ENCODE results near the gene TACC2.
"Not testable (repeated sequence)": the region's sequence is repeated elsewhere in the genome, so short reads cannot be mapped to it uniquely, and the experiment has no call there.

TACC2 gene

DNA sequence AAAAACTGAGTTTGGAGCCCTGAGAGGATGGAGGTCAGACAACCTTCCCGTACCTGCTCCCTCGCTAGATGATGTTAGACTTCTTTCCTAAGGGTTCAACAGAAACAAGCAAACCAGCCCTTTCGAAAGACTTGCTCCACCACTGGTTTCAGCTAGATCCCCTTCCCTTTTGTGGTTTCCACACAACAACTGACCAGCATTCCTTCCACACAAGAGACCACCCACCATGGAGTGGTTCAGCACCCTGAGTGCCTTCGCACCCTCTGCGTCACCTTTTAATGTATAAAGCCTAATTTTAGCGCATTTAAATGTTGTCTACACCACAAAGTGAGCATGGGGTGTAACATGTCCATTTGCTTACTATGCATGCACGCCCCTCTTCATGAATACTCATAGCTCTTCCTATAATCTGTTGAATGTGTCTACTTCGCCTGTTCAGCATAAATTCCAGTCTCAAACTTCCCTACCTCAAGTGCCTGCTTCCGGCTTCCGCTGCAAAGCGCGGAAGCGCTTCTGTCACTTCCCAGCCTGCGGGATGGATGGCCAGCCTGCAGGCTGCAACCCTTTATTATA is 69.0 kb downstream of the TACC2 start:
- Histone ChIP-seq H3K9me3 (ENCODE audit: control insufficient read depth, low read length) (no peaks in the 10 kb centered on the region), H3K4me3 (ENCODE audit: insufficient read depth, low read depth, low read length, poor library complexity, severe bottlenecking) (no peak overlapping the region), H3K36me3 (ENCODE audit: control insufficient read depth, insufficient read depth, low read length) (no peaks in the 10 kb centered on the region), H3K4me1 (ENCODE audit: control insufficient read depth, insufficient read depth, low read length, poor library complexity, severe bottlenecking) (no peaks in the 10 kb centered on the region), H3K27ac (ENCODE audit: insufficient read depth, low read length, poor library complexity, severe bottlenecking) (no peak overlapping the region), H3K27me3 (replicated peaks; ENCODE audit: control insufficient read depth, insufficient read depth, low read length, poor library complexity, severe bottlenecking) (no peaks in the 10 kb centered on the region)
- DNase-seq = no peak

- no peaks in the 10 kb centered on the region for H3K4me1 ChIP-seq (ENCODE audit: control insufficient read depth, insufficient read depth, low read length, poor library complexity, severe bottlenecking)
- no peak for DNase-seq
- no peak overlapping the region for H3K4me3 ChIP-seq (ENCODE audit: insufficient read depth, low read depth, low read length, poor library complexity, severe bottlenecking)
- H3K9me3 ChIP-seq (ENCODE audit: control insufficient read depth, low read length) = no peaks in the 10 kb centered on the region
- H3K27ac ChIP-seq (ENCODE audit: insufficient read depth, low read length, poor library complexity, severe bottlenecking) = no peak overlapping the region
- no peaks in the 10 kb centered on the region for H3K27me3 ChIP-seq (replicated peaks; ENCODE audit: control insufficient read depth, insufficient read depth, low read length, poor library complexity, severe bottlenecking)
- H3K36me3 ChIP-seq (ENCODE audit: control insufficient read depth, insufficient read depth, low read length) = no peaks in the 10 kb centered on the region
Measured at GRCh38 chr10:122060250-122060649, 71.3 kb downstream of the TACC2 start.

DNA sequence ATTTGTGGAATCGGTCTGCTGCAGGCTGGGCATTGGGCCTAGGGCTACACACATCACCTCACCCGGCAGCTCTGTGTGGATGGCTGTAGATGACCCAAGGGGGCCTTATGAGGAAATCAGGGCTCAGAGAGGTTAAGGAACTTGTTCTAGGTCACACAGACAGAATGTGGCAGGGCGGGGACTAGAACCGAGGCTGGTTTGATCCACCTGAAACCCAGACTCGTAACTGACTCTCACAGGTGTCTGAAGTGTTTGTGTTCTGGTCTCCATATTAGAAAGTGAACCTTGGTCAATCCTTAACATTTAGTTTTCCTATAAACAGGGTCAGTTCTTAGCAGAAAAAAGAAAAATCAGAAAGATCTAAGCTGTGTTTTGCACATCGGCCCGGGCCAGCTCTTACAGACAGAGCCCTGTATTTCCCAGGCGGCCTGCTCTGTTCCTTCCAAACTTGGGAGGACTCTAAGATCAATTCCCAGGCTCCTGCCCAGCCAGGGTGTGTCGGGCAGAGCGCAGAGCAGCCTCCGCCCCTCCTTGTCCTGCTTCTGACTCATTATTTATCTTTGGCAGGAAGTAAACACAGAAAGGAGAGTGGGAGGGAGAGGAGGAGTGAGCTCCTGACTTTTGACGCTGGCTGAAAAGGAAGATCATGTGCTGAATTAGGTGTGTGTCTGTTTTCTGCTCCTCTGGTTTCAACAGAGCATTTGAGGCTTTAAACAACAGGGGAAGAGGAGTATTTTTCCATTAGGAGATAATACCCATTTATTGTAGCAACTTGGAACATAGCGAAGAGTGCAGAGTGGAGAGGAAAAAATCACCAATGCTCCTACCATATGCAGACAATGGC is 74.1 kb downstream of the TACC2 start:
- no peak for DNase-seq
- H3K27ac ChIP-seq (ENCODE audit: insufficient read depth, low read length, poor library complexity, severe bottlenecking) = no peak overlapping the region
- H3K4me3 ChIP-seq (ENCODE audit: insufficient read depth, low read depth, low read length, poor library complexity, severe bottlenecking) = no peak overlapping the region
- H3K36me3 ChIP-seq (ENCODE audit: control insufficient read depth, insufficient read depth, low read length) = no peaks in the 10 kb centered on the region
- H3K4me1 ChIP-seq (ENCODE audit: control insufficient read depth, insufficient read depth, low read length, poor library complexity, severe bottlenecking) = no peaks in the 10 kb centered on the region
- H3K9me3 ChIP-seq (ENCODE audit: control insufficient read depth, low read length) = no peaks in the 10 kb centered on the region
- no peaks in the 10 kb centered on the region for H3K27me3 ChIP-seq (replicated peaks; ENCODE audit: control insufficient read depth, insufficient read depth, low read length, poor library complexity, severe bottlenecking)

- not testable (repeated sequence) for H3K27me3 ChIP-seq (replicated peaks; ENCODE audit: control insufficient read depth, insufficient read depth, low read length, poor library complexity, severe bottlenecking); H3K4me3 ChIP-seq (ENCODE audit: insufficient read depth, low read depth, low read length, poor library complexity, severe bottlenecking); DNase-seq; H3K9me3 ChIP-seq (ENCODE audit: control insufficient read depth, low read length); H3K36me3 ChIP-seq (ENCODE audit: control insufficient read depth, insufficient read depth, low read length); H3K4me1 ChIP-seq (ENCODE audit: control insufficient read depth, insufficient read depth, low read length, poor library complexity, severe bottlenecking); H3K27ac ChIP-seq (ENCODE audit: insufficient read depth, low read length, poor library complexity, severe bottlenecking)
Measured at GRCh38 chr10:122066337-122066939, 77.5 kb downstream of the TACC2 start.

GRCh38 chr10:122068844-122069243 is 79.9 kb downstream of the TACC2 start:
- Histone ChIP-seq H3K27ac (ENCODE audit: insufficient read depth, low read length, poor library complexity, severe bottlenecking) (no peak overlapping the region), H3K4me3 (ENCODE audit: insufficient read depth, low read depth, low read length, poor library complexity, severe bottlenecking) (no peak overlapping the region), H3K27me3 (replicated peaks; ENCODE audit: control insufficient read depth, insufficient read depth, low read length, poor library complexity, severe bottlenecking) (no peaks in the 10 kb centered on the region), H3K9me3 (ENCODE audit: control insufficient read depth, low read length) (no peaks in the 10 kb centered on the region), H3K4me1 (ENCODE audit: control insufficient read depth, insufficient read depth, low read length, poor library complexity, severe bottlenecking) (no peaks in the 10 kb centered on the region), H3K36me3 (ENCODE audit: control insufficient read depth, insufficient read depth, low read length) (no peaks in the 10 kb centered on the region)
- no peak for DNase-seq

- H3K27ac ChIP-seq (ENCODE audit: insufficient read depth, low read length, poor library complexity, severe bottlenecking) = no peak overlapping the region
Measured at GRCh38 chr10:122072491-122072890, 83.5 kb downstream of the TACC2 start.

GRCh38 chr10:122073508-122073907 is 84.5 kb downstream of the TACC2 start:
- Histone ChIP-seq H3K4me1 (ENCODE audit: control insufficient read depth, insufficient read depth, low read length, poor library complexity, severe bottlenecking) (no peaks in the 10 kb centered on the region), H3K36me3 (ENCODE audit: control insufficient read depth, insufficient read depth, low read length) (no peaks in the 10 kb centered on the region), H3K4me3 (ENCODE audit: insufficient read depth, low read depth, low read length, poor library complexity, severe bottlenecking) (no peak overlapping the region), H3K27ac (ENCODE audit: insufficient read depth, low read length, poor library complexity, severe bottlenecking) (no peak overlapping the region), H3K9me3 (ENCODE audit: control insufficient read depth, low read length) (no peaks in the 10 kb centered on the region), H3K27me3 (replicated peaks; ENCODE audit: control insufficient read depth, insufficient read depth, low read length, poor library complexity, severe bottlenecking) (no peaks in the 10 kb centered on the region)
- no peak for DNase-seq

More at GRCh38 chr10:122072491-122072890, 83.5 kb downstream of the TACC2 start:
- DNase-seq = no peak
- H3K36me3 ChIP-seq (ENCODE audit: control insufficient read depth, insufficient read depth, low read length) = no peaks in the 10 kb centered on the region
- H3K4me1 ChIP-seq (ENCODE audit: control insufficient read depth, insufficient read depth, low read length, poor library complexity, severe bottlenecking) = no peaks in the 10 kb centered on the region
- no peak overlapping the region for H3K4me3 ChIP-seq (ENCODE audit: insufficient read depth, low read depth, low read length, poor library complexity, severe bottlenecking)
- H3K9me3 ChIP-seq (ENCODE audit: control insufficient read depth, low read length) = no peaks in the 10 kb centered on the region
- no peaks in the 10 kb centered on the region for H3K27me3 ChIP-seq (replicated peaks; ENCODE audit: control insufficient read depth, insufficient read depth, low read length, poor library complexity, severe bottlenecking)

GRCh38 chr10:122075171-122075570 is 86.2 kb downstream of the TACC2 start:
- Histone ChIP-seq H3K9me3 (ENCODE audit: control insufficient read depth, low read length) (no peaks in the 10 kb centered on the region), H3K27me3 (replicated peaks; ENCODE audit: control insufficient read depth, insufficient read depth, low read length, poor library complexity, severe bottlenecking) (no peaks in the 10 kb centered on the region), H3K4me1 (ENCODE audit: control insufficient read depth, insufficient read depth, low read length, poor library complexity, severe bottlenecking) (no peaks in the 10 kb centered on the region), H3K27ac (ENCODE audit: insufficient read depth, low read length, poor library complexity, severe bottlenecking) (no peak overlapping the region), H3K4me3 (ENCODE audit: insufficient read depth, low read depth, low read length, poor library complexity, severe bottlenecking) (no peak overlapping the region), H3K36me3 (ENCODE audit: control insufficient read depth, insufficient read depth, low read length) (no peaks in the 10 kb centered on the region)
- no peak for DNase-seq

GRCh38 chr10:122075876-122076275 is 86.9 kb downstream of the TACC2 start:
- not testable (repeated sequence) for DNase-seq; H3K4me1 ChIP-seq (ENCODE audit: control insufficient read depth, insufficient read depth, low read length, poor library complexity, severe bottlenecking); H3K27ac ChIP-seq (ENCODE audit: insufficient read depth, low read length, poor library complexity, severe bottlenecking); H3K9me3 ChIP-seq (ENCODE audit: control insufficient read depth, low read length); H3K4me3 ChIP-seq (ENCODE audit: insufficient read depth, low read depth, low read length, poor library complexity, severe bottlenecking); H3K36me3 ChIP-seq (ENCODE audit: control insufficient read depth, insufficient read depth, low read length); H3K27me3 ChIP-seq (replicated peaks; ENCODE audit: control insufficient read depth, insufficient read depth, low read length, poor library complexity, severe bottlenecking)

- Histone ChIP-seq H3K9me3 (ENCODE audit: control insufficient read depth, low read length) (no peaks in the 10 kb centered on the region), H3K36me3 (ENCODE audit: control insufficient read depth, insufficient read depth, low read length) (no peaks in the 10 kb centered on the region), H3K4me1 (ENCODE audit: control insufficient read depth, insufficient read depth, low read length, poor library complexity, severe bottlenecking) (no peaks in the 10 kb centered on the region), H3K27ac (ENCODE audit: insufficient read depth, low read length, poor library complexity, severe bottlenecking) (no peak overlapping the region), H3K27me3 (replicated peaks; ENCODE audit: control insufficient read depth, insufficient read depth, low read length, poor library complexity, severe bottlenecking) (no peaks in the 10 kb centered on the region), H3K4me3 (ENCODE audit: insufficient read depth, low read depth, low read length, poor library complexity, severe bottlenecking) (no peak overlapping the region)
- DNase-seq = no peak
Measured at GRCh38 chr10:122077311-122077875, 88.4 kb downstream of the TACC2 start.
